Measurements from ENCODE around the gene CDH2.

The CDH2 gene

DNA sequence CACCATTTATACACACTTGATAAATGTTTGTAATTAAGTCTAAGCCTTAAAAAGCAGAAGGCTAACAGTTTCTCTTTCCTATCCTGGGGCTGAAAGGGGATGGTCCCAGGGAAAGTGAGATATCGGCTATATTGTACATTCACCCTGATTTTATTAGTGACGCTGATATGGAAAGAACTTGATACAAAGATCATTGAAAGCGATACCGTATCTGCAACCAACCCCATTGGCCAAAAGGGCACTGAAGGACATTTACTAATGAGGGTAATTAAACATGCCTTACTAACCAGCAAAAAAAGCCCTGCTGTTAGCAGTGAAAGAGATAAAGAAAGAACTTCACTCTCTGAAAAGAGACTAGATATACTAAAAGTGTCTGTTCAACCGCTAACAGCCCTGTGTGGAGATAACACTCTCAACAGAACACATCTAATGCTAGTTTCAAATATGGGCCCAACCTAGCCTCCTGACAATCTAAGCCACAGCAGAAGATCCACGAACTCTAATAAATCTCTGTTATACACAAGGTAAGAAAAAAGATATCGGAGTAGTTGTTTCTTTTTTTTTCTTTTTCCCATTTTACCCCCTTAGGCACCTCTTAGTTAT lies 200.0 kb downstream of the CDH2 start:
- no peak overlapping the region for H3K27ac ChIP-seq
- no peak for DNase-seq (ENCODE audit: low spot score)
- TF ChIP-seq, protein P1, sequence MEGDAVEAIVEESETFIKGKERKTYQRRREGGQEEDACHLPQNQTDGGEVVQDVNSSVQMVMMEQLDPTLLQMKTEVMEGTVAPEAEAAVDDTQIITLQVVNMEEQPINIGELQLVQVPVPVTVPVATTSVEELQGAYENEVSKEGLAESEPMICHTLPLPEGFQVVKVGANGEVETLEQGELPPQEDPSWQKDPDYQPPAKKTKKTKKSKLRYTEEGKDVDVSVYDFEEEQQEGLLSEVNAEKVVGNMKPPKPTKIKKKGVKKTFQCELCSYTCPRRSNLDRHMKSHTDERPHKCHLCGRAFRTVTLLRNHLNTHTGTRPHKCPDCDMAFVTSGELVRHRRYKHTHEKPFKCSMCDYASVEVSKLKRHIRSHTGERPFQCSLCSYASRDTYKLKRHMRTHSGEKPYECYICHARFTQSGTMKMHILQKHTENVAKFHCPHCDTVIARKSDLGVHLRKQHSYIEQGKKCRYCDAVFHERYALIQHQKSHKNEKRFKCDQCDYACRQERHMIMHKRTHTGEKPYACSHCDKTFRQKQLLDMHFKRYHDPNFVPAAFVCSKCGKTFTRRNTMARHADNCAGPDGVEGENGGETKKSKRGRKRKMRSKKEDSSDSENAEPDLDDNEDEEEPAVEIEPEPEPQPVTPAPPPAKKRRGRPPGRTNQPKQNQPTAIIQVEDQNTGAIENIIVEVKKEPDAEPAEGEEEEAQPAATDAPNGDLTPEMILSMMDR (conservative IDR thresholded peaks at IDR 0.05; ENCODE audit: low read depth), result no peak
- POLR2A ChIA-PET (ENCODE audit: low non-redundant PET), result no interaction called here
- CTCF ChIA-PET, result no interaction called here

- ChIA-PET POLR2A (ENCODE audit: low non-redundant PET) (no interaction called here), CTCF (no interaction called here)
- no peak overlapping the region for H3K27ac ChIP-seq
- DNase-seq (ENCODE audit: low spot score), result no peak
- TF ChIP-seq, protein P1 (conservative IDR thresholded peaks at IDR 0.05; ENCODE audit: low read depth), result no peak
Observed at GRCh38 chr18:27970321-27970720, 206.6 kb downstream of the CDH2 start.

- ChIA-PET CTCF (interaction anchor here (0.6 kb wide), 1 partner anchor 137 kb away, joined by 3 read pairs; no protein-coding TSS in a partner anchor), POLR2A (ENCODE audit: low non-redundant PET) (no interaction called here)
- no peak for DNase-seq (ENCODE audit: low spot score)
- no peak overlapping the region for H3K27ac ChIP-seq
- TF ChIP-seq, protein P1 (conservative IDR thresholded peaks at IDR 0.05; ENCODE audit: low read depth), result no peak
Observed at GRCh38 chr18:27969206-27969605, 207.7 kb downstream of the CDH2 start.

DNA sequence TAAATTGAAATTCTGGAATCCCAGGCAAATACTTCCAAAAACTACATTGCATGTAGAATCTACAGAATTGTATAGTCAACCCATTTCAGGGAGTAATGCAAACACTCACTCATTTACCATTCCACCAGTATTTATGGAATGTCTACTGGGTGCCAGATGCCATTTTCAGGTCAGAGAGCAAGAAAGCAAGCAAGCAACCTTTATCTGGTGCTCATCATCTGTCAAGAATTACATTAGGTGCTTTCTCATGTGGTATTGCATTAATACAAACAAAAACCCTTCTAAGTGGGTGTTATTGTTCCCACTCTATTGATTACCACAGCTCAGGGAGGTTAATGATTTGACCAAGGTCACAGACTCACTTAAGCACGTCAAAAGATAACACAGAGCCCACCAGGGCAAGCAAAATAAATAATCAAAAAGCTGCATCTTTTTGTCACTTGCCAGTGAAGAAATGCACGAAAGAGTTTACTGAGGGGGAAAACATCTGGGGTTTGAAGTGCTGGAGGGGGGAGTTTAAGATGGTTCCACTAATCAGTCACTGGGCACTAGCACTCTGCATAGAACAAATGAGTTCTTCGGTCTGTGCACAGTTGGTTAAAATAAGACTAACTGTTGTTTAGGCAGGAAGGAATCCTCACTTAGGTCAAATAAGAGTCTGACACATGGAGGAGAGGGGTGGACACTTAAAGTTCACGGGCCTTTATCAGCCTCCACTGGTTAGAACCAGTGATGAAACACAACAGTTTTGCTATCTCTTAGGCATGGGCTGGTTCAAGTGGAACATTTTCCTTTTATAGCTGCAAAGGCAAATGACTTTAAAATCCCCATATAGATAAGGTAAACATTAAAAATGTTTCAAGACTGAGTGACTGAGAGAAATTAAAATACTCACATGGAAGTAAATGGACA lies 208.8 kb downstream of the CDH2 start:
- ChIA-PET CTCF (no interaction called here), POLR2A (ENCODE audit: low non-redundant PET) (no interaction called here)
- TF ChIP-seq, protein P1 (conservative IDR thresholded peaks at IDR 0.05; ENCODE audit: low read depth), result no peak
- no peak overlapping the region for H3K27ac ChIP-seq
- no peak for DNase-seq (ENCODE audit: low spot score)

DNA sequence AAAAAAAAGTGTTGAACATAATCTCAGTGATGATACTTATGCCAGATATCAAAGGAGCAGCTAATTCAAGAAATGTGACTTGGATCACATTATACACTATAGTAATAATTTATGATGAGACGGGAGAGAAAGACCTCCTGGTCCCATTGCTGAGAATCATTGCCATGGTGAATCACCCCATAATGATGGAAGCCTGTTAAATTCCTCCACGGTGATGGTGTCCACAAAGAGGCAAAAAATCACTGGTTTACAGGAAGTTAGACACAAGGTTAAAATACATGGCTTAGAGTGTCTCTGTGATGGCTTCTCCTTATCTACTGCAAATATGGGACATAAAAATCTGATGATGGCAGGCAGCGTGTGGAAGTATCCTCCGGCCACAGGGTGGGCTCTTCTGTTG lies 210.0 kb downstream of the CDH2 start:
- DNase-seq (ENCODE audit: low spot score), result no peak
- TF ChIP-seq, protein P1 (conservative IDR thresholded peaks at IDR 0.05; ENCODE audit: low read depth), result no peak
- POLR2A ChIA-PET (ENCODE audit: low non-redundant PET), result no interaction called here
- CTCF ChIA-PET, result no interaction called here
- no peak overlapping the region for H3K27ac ChIP-seq

DNA sequence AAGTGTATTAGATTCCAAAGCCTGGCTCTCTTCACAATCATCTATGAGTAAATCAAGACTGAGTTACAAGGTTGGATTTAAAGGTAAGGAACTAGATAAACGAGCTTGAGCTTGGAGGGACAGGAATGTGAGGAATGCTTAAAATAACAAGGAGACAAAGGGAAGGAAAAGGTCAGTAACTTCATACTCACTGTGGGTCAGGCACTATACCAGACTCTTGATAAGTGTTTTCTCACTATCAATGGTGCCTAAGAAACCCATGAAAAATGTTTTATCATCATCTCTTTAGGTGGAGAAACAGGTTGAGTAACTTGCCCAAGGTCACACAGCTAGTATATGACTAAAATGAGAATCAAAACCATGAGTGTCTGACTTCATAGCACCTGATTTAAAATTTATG lies 212.1 kb downstream of the CDH2 start:
- no peak overlapping the region for H3K27ac ChIP-seq
- DNase-seq (ENCODE audit: low spot score), result peak; percentile 9
- CTCF ChIA-PET, result interaction anchor here (0.6 kb wide), 1 partner anchor 110 kb away, joined by 3 read pairs; no protein-coding TSS in a partner anchor
- TF ChIP-seq, protein P1 (conservative IDR thresholded peaks at IDR 0.05; ENCODE audit: low read depth), result no peak
- POLR2A ChIA-PET (ENCODE audit: low non-redundant PET), result no interaction called here
